Fibroblast of peridontal ligament (primary cell): ENCODE results near the gene CRYL1.

Source experiments
- DNase-seq: peaks from one replicate; pipeline ENCODE4 v3.0.0-alpha.2; 2010; ENCODE audit errors: extremely low read depth

Gene CRYL1

GRCh38 chr13:20399961-20400360 is 125.7 kb downstream of the CRYL1 start:
- DNase-seq: no peak

DNA sequence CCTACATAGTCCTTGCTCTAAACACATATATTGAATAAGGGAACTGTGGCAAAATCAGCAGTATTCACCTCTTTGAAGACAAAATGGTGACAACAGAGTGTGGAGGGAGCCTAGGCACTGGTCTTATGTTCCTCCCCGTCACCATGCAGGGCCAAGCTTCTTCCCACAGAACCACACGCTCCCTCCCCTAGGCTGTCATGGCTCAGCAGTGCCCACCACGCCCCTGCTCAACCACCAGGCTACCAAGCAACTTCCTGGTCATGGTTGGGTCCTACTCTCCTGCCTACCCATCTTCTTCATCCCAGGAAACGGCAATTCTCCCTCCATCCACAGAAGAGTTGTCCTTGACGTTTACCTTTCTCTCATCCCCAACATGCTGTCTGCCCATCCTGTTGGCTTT is 126.1 kb downstream of the CRYL1 start:
- DNase-seq: no peak

DNA sequence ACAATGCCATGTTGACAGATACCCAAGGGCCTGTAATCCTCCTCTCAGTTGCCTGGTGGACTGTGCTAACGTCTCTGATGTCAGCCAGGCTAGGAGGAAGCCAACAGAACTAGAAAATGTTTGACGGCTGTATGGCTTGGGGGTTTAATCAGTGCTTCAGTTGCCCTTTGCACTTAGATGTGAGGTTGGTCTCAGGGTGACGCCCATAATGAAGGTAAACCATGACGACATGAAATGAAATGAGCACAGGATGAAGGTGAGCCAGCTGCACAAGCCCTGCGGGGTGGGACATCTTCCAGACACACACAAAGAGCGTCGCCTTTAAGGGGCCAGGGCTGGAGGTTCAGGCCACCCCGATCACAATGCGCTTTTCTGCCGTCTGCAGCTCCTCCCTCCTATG is 127.2 kb downstream of the CRYL1 start:
- no peak for DNase-seq

DNA sequence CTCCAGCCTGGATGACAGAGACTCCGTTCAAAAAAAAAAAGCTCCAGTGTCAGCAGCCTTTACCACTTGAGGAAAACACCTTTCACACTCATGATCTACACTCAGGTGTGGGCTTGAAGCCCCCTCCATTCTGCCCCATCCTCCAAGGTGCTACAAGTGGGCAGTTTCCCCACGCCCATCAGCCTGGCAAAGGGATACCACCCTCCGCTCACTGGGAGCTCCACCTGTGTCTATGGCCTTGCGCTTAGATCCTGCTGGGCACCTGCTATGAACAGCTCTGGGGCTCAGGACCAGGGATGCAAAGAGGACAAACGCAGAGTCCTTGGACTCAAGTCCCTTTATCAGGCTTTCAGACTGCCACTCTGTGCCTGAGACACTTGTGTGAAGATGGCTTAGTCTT is 127.8 kb downstream of the CRYL1 start:
- DNase-seq: no peak

GRCh38 chr13:20395061-20395916 is 130.4 kb downstream of the CRYL1 start:
- DNase-seq: no peak

DNA sequence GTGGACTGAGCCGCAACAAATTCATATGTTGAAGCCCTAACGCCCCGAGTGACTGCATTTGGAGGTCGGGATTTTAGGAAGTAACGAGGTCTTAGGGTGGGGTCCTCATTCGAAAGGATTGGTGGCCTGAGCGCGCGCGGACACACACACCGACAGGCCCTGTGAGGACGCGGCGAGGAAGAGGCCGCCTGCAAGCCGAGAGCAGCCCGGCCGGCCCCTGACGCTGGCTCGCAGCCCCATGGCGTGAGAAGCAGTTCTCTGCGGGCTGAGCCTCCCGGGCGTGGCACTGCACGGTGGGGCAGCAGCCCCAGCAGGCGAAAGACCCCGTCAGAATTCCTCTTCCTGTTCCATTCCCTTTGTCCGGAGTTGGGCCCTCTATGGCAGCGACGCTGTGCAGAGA is 131.2 kb downstream of the CRYL1 start:
- DNase-seq: no peak

DNA sequence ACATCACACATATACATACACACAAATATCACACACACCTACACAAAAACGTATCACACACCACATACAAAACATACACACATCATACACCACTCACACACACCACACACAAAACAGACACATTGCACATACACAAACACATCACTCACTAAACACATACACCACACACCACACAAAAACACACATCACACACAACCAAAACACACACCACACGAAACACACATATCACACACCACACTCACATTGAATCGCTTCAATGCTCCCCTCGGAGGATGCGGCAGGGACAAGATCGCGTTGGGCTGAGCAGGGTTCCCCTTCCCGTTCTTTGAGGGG is 131.5 kb downstream of the CRYL1 start:
- no peak for DNase-seq

DNA sequence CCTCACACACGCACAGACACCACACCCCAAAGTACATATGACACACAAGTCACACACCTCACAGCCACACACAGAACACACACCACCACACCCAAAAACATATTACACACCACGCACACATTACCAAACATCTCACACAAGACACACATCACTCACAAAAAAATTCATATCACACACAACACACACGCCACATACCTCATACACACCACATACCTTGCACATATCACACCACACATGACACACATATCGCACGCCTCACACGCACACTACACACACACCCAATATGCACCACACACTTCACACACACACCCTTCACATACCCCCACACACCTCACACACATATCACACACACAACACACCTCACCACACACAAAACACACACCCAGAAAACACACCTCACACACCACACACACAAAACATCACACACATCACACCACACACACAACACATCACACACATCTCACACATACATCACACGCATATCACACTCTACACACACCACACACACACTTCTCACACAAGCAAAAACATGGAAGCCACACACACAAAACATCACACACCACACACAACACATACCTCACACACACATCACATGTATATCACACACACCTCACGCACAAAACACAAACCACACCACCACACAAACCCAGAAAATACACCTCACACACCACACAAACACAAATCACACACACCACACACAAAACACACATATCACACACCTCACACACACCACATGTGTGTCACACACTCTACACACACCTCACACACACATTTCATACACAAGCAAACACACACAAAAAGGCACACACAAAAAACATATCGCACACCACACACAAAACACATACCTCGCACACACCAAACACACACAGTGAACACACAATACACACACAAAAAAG is 132.1 kb downstream of the CRYL1 start:
- no peak for DNase-seq

DNA sequence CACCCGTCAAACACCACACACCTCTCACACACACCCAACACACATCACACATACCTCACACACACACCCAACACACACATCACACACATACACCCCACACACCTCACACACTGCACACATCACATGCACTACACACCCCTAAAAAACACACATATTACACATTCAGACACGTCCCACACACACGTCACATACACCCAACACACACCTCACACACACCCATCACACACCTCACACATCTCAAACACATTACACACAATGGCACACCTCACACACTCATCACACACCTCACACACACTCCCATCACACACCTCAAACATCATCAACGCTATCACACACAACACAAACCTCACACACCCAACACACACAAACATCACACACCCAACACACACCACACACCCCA is 133.1 kb downstream of the CRYL1 start:
- no peak for DNase-seq

- no peak for DNase-seq
Observed at GRCh38 chr13:20391597-20392452, 133.8 kb downstream of the CRYL1 start.

- no peak for DNase-seq
Observed at GRCh38 chr13:20390526-20391175, 135.0 kb downstream of the CRYL1 start.

- DNase-seq: no peak
Observed at GRCh38 chr13:20389696-20390525, 135.7 kb downstream of the CRYL1 start.

GRCh38 chr13:20388184-20388583 is 137.5 kb downstream of the CRYL1 start:
- no peak for DNase-seq

DNA sequence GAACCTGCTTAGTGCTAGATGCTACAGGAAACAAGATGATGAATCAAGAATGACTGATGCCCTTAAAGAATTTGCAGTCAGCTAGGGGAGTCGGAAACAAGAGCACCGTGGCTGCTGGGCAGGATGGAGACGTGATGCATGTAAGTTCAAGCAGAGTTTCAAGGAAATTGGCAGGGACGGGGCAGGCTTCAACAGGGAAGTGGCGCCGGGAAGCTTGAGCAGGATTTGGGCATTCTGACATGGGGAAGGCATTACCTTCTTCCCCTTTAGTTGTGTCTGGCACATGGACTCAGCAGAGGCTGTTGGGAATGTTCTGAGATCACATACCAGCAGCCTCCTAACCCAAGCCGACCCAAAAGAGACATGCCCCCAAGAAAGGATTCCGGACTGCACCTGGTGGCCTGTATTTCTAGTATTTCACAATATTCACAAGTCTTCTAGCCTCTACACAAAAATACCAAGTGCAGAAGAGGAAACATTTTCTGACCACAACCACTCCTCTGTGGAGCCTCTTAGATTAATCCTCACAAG is 138.2 kb downstream of the CRYL1 start:
- no peak for DNase-seq

DNA sequence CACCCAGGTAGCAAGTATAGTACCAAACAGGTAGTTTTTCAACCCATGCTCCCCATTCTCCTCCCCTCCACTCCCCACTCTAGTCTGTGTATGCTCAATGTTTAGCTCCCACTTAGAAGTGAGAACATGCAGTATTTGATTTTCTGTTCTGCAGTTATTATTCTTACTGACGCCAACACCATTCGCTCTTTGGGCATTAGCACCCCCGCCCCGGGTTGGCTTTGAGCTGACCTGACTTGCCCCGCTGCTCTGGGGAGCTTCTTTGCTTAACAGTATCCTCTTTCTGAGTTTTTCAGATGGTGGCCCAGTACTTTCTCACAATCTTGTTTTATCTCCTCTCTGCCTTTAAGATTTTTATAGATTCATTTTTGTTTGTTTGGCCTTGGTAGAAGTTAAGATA is 138.7 kb downstream of the CRYL1 start:
- no peak for DNase-seq

- DNase-seq: no peak
Observed at GRCh38 chr13:20383058-20383457, 142.6 kb downstream of the CRYL1 start.

GRCh38 chr13:20381401-20381800 is 144.3 kb downstream of the CRYL1 start:
- DNase-seq: no peak

DNA sequence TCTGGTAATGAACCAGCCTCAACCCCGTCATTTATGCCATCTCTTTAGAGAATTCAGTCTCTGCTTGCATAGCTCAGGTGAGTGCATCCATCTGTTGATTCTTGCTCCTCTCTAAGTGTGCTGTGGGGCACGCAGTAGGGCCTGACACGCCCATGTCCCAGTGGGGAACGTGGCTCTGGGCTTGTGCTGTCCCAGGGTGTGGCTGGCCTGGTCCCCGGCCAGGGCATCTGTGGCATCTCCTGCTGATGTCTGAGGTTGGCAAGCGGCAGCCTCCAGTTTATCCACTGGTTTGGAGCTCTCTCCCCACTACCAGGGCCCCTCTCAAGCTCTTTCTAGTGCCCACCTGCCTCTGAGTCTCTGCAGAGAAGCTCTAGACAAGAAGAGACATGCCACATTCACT is 146.9 kb downstream of the CRYL1 start:
- no peak for DNase-seq

GRCh38 chr13:20377720-20378119 is 147.9 kb downstream of the CRYL1 start:
- DNase-seq: no peak

- no peak for DNase-seq
Observed at GRCh38 chr13:20375871-20376270, 149.8 kb downstream of the CRYL1 start.
